T-cell (primary cell): ENCODE results near the gene KLF1. TPM values are rescaled to one million over a fixed set of nuclear protein-coding genes. Genes with fewer than 3 reads are reported as not detected.
"Not testable (repeated sequence)": the region's sequence is repeated elsewhere in the genome, so short reads cannot be mapped to it uniquely, and the experiment has no call there.

ENCODE experiments used
- ATAC-seq, 4 experiments: fragments of 200-7000 bp in 3 of 4; fragments of 150-1000 bp in 1 of 4; cut with Tn5 transposase; replicated peaks in 1 of 4; 1 replicate in 3 of 4; 2 replicates in 1 of 4; pipeline ENCODE4 v1.10.0; 2021; ENCODE audit warnings: moderate library complexity in 3 of 4, mild to moderate bottlenecking in 2 of 4, moderate number of reproducible peaks in 1 of 4
- CTCF ChIA-PET, 2 donors: fragments of 300-600 bp; sonication (Branson Sonifier 250); formaldehyde crosslinking; loops; one replicate each; lab custom pipeline; 2022; ENCODE audit warnings: antibody characterized with exemption in 2 of 2; lab: Charles Lee
- POLR2A ChIA-PET, 2 donors: fragments of 300-600 bp; sonication (Branson Sonifier 250); formaldehyde crosslinking; loops; one replicate each; lab custom pipeline; 2022; ENCODE audit warnings: antibody characterized with exemption in 2 of 2; lab: Charles Lee
- DNase-seq, 35 experiments: peaks; one replicate each; pipeline versions ENCODE4 v3.0.0 to v3.0.0-alpha.2; 2013 to 2023
- H3K27ac ChIP-seq: one replicate; pipeline ENCODE4 v1.5.1; 2013; ENCODE audit warnings: low read length
- H3K27me3 ChIP-seq, 2 experiments: replicated peaks in 1 of 2; 1 replicate in 1 of 2; 2 replicates in 1 of 2; pipeline versions ENCODE4 v1.6.1 to v1.7.0; 2013; ENCODE audit warnings: low read length in 1 of 2, mixed read lengths in 1 of 2; ENCODE audit not compliant: control insufficient read depth in 2 of 2, insufficient read depth in 2 of 2; ENCODE audit errors: extremely low read depth in 1 of 2
- H3K36me3 ChIP-seq, 2 donors: 1 replicate in 1 of 2; 2 replicates in 1 of 2; pipeline versions ENCODE4 v1.6.1 to v1.7.0; 2013; ENCODE audit warnings: low read length in 1 of 2; ENCODE audit not compliant: control insufficient read depth in 2 of 2, insufficient read depth in 1 of 2; ENCODE audit errors: extremely low read depth in 1 of 2
- H3K4me1 ChIP-seq, 2 experiments: 1 replicate in 1 of 2; 2 replicates in 1 of 2; pipeline versions ENCODE4 v1.6.1 to v1.7.0; 2013; ENCODE audit warnings: low read length in 2 of 2, mixed read lengths in 1 of 2; ENCODE audit not compliant: insufficient read depth in 2 of 2, control insufficient read depth in 1 of 2; ENCODE audit errors: extremely low read depth in 1 of 2
- H3K4me3 ChIP-seq, 2 donors: 1 replicate in 1 of 2; 2 replicates in 1 of 2; pipeline versions ENCODE4 v1.5.1 to v1.7.0; 2013; ENCODE audit warnings: mild to moderate bottlenecking in 2 of 2, low read length in 1 of 2, moderate library complexity in 1 of 2; ENCODE audit not compliant: control insufficient read depth in 1 of 2; ENCODE audit errors: extremely low read depth in 1 of 2
- H3K9me3 ChIP-seq: 2 replicates; pipeline ENCODE4 v1.7.0; 2013
- H3K27ac Mint-ChIP-seq, 2 donors: one replicate each; pipeline ENCODE4 v1.8.0; 2020 to 2021; ENCODE audit warnings: mild to moderate bottlenecking in 2 of 2, mixed read lengths in 2 of 2
- H3K27me3 Mint-ChIP-seq, 2 donors: one replicate each; pipeline ENCODE4 v1.8.0; 2021 to 2022; ENCODE audit warnings: mixed read lengths in 2 of 2
- H3K36me3 Mint-ChIP-seq: one replicate; pipeline ENCODE4 v1.8.0; 2021; ENCODE audit warnings: mixed read lengths
- H3K4me1 Mint-ChIP-seq, 3 donors: one replicate each; pipeline ENCODE4 v1.8.0; 2020 to 2022; ENCODE audit warnings: mixed read lengths in 3 of 3, mild to moderate bottlenecking in 1 of 3
- H3K4me3 Mint-ChIP-seq, 3 donors: one replicate each; pipeline ENCODE4 v1.8.0; 2020 to 2022; ENCODE audit warnings: mild to moderate bottlenecking in 3 of 3, mixed read lengths in 3 of 3, moderate library complexity in 3 of 3
- H3K9me3 Mint-ChIP-seq, 3 donors: one replicate each; pipeline ENCODE4 v1.8.0; 2020 to 2022; ENCODE audit warnings: mixed read lengths in 3 of 3
- WGBS: methylation state at CpG from one replicate; pipeline ENCODE4 v1.1.5; 2013; ENCODE audit warnings: missing lambda C conversion rate; ENCODE audit not compliant: insufficient coverage; 5-methylcytosine and 5-hydroxymethylcytosine counted together
- total RNA-seq, 35 experiments: library from RNA in 6 of 35; stranded (reverse) in 6 of 35; fragments of 120-200 nt in 1 of 35; gene quantifications; one replicate each; pipeline versions ENCODE4 v1.2.1 to v1.2.4 and lab custom pipeline; 2013 to 2026

Gene KLF1
- total RNA-seq, 5 donors from 2014 or later (not counting 1 experiment from before 2014, with no cell fraction given) = 0.36 to 0.67 (median 0.38) TPM; not detected in 2

GRCh38 chr19:12858041-12858928, 28.7 kb downstream of the KLF1 start:
- no peaks in the 10 kb centered on the region for H3K4me1 ChIP-seq
- peaks cover 3% of the 10 kb centered on the region for H3K9me3 ChIP-seq
- Mint-ChIP-seq H3K36me3 (no peaks in the 10 kb centered on the region), H3K27ac (no peak overlapping the region), H3K4me3 (no peak overlapping the region), H3K27me3 (peaks cover 0 to 5% of the 10 kb centered on the region in 2 donors), H3K9me3 (peaks cover 0 to 3% (median 3%) of the 10 kb centered on the region in 3 donors), H3K4me1 (no peaks in the 10 kb centered on the region)
- no peaks in the 10 kb centered on the region for H3K36me3 ChIP-seq
- WGBS = 98% methylated on average over 28 of the region's 35 CpGs
- H3K27me3 ChIP-seq = peaks cover 2 to 24% of the 10 kb centered on the region in 2 experiments
- ChIA-PET CTCF (interaction anchor here in 1 of 2 donors (1.3 kb wide), 1 partner anchor 10 kb away, joined by 4 read pairs; no protein-coding TSS in a partner anchor), POLR2A (interaction anchor here in 1 of 2 donors (0.6 kb wide), 1 partner anchor 135 kb away, joined by 7 read pairs; no protein-coding TSS in a partner anchor)
- ATAC-seq = no peak
- H3K27ac ChIP-seq = no peak overlapping the region
- DNase-seq = no peak
- H3K4me3 ChIP-seq = no peak overlapping the region

GRCh38 chr19:12856653-12857052, 30.3 kb downstream of the KLF1 start:
- H3K27me3 Mint-ChIP-seq = peaks cover 0 to 5% of the 10 kb centered on the region in 2 donors

DNA sequence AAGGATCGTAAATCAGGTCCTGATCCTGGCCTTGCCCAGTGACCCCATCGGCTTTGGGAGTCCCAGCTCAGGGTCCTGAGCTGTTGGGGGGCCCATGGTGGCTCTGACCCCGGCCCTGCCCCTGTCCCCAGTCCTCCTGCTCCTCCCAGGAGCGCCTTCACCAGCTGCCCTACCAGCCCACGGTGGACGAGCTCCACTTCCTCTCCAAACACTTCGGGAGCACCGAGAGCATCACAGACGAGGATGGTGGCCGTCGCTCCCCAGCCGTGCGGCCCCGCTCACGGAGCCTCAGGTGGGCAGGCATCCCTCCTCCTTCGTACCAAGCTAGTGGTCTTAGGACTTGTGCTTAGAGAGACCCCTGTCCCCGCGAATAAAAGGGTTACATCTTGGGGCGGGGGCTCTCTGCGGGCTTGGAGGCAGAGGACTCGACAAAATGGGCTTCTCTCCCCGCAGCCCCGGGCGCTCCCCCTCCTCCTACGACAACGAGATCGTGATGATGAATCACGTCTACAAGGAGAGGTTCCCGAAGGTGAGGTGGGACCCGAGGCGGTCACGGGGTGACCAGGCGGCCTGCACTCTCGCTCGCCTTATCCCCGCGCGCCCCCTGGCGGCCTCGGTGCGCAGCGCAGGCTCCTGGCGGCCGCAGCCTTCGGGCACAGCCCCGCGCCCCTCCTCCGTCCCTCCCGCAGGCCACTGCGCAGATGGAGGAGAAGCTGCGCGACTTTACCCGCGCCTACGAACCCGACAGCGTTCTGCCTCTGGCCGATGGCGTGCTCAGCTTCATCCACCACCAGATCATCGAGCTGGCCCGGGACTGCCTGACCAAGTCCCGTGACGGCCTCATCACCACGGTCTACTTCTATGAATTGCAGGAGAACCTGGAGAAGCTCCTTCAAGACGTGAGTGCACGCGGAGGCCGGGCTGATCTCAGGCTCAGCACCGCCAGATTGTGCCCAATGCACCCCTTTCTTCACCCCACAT, 39.6 kb downstream of the KLF1 start:
- CTCF ChIA-PET = interaction anchor here (0.5 to 1.2 kb wide), 18 partner anchors 10 to 1597 kb away, joined by 3 to 7 read pairs (median 4); partner anchors contain the start of gene RNASEH2A (in 1 of the 2)

More at GRCh38 chr19:12856653-12857052, 30.3 kb downstream of the KLF1 start:
- H3K36me3 ChIP-seq = no peaks in the 10 kb centered on the region
- ChIA-PET CTCF (no interaction called here), POLR2A (no interaction called here)
- H3K9me3 ChIP-seq = peaks cover 3% of the 10 kb centered on the region
- H3K4me3 ChIP-seq = no peak overlapping the region
- Mint-ChIP-seq H3K4me3 (no peak overlapping the region), H3K27ac (no peak overlapping the region), H3K36me3 (no peaks in the 10 kb centered on the region), H3K9me3 (peaks cover 0 to 3% (median 3%) of the 10 kb centered on the region in 3 donors), H3K4me1 (no peaks in the 10 kb centered on the region)
- WGBS = no CpG with 5 or more reads among the region's 1 CpG
- no peak overlapping the region for H3K27ac ChIP-seq
- no peak for DNase-seq
- no peak for ATAC-seq
- H3K27me3 ChIP-seq = peaks cover 0 to 27% of the 10 kb centered on the region in 2 experiments
- H3K4me1 ChIP-seq = no peaks in the 10 kb centered on the region

GRCh38 chr19:12846613-12847012, 40.4 kb downstream of the KLF1 start:
- not testable (repeated sequence) for H3K4me1 Mint-ChIP-seq, H3K36me3 ChIP-seq, DNase-seq, H3K4me3 Mint-ChIP-seq, H3K27ac Mint-ChIP-seq, H3K9me3 Mint-ChIP-seq, H3K4me3 ChIP-seq, ATAC-seq, H3K9me3 ChIP-seq, H3K36me3 Mint-ChIP-seq, H3K27ac ChIP-seq
- Histone ChIP-seq H3K4me1 (peaks cover 0 to 13% of the 10 kb centered on the region in 2 experiments), H3K27me3 (peaks cover 11 to 61% of the 10 kb centered on the region in 2 experiments)
- CTCF ChIA-PET = interaction anchor here (0.6 to 1.2 kb wide), 11 partner anchors 22 to 282 kb away, joined by 3 to 7 read pairs (median 5); partner anchors contain the start of gene RNASEH2A (in 1 of the 2)
- peaks cover 30 to 44% of the 10 kb centered on the region in 2 donors for H3K27me3 Mint-ChIP-seq
- 29% methylated on average over 1 of the region's 7 CpGs for WGBS
- POLR2A ChIA-PET = interaction anchor here in 1 of 2 donors (0.6 kb wide), 1 partner anchor 54 kb away, joined by 5 read pairs; no protein-coding TSS in a partner anchor

More for the DNA sequence above, 39.6 kb downstream of the KLF1 start:
- peak; percentile 93 to 97 (median 96) for ATAC-seq
- peak overlapping the region; percentile 11 to 15 for H3K4me3 ChIP-seq
- Mint-ChIP-seq H3K27ac (no peak overlapping the region), H3K9me3 (no peaks in the 10 kb centered on the region), H3K27me3 (peaks cover 24 to 37% of the 10 kb centered on the region in 2 donors), H3K36me3 (no peaks in the 10 kb centered on the region), H3K4me3 (peak overlapping the region; percentile 17 to 45 (median 36)), H3K4me1 (peaks cover 0 to 8% (median 6%) of the 10 kb centered on the region in 3 donors)
- H3K9me3 ChIP-seq = no peaks in the 10 kb centered on the region
- H3K27me3 ChIP-seq = peaks cover 5 to 57% of the 10 kb centered on the region in 2 experiments
- 9% methylated on average over 57 of the region's 69 CpGs for WGBS
- peak; percentile 32 to 86 (median 66) for DNase-seq
- no peaks in the 10 kb centered on the region for H3K36me3 ChIP-seq
- H3K27ac ChIP-seq = no peak overlapping the region
- peaks cover 0 to 11% of the 10 kb centered on the region in 2 experiments for H3K4me1 ChIP-seq
- POLR2A ChIA-PET = interaction anchor here (0.6 kb wide), 4 partner anchors 25 to 55 kb away, joined by 3 to 8 read pairs (median 4); no protein-coding TSS in a partner anchor

DNA sequence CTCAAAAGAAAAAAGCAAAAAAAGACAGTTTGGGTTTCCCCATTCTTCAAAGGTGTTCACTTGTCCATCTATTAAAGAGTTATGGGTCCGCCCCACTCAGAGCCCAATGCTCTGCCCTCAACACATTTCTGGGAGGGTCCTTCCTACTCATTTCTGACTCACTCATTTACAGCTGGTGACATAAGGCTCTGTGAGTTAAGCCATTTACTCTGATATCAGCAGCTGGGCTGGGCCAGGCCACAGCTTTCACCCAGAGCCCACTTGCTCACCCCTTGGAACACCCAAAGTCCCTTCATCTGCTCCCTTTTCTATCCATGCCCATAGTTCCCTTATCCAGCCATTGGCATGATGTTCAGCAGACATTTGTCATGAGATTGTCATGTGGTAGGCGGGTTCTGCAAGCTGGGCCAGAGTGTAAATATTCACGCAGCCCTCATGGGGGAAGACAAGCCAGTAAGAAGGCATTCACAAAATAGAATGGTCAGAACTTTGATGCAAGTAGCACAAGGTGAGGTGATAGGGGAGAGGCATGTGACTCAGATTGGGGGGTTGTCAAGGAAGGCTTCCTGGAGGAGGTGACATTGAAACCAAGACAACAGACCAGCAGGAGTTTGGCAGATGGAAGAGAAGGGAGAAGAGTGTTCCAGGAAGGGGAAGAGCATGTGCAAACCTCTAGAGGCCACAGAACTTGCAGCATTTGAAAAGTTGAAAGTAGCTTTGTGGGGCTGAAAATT, 42.8 kb downstream of the KLF1 start:
- Mint-ChIP-seq H3K36me3 (no peaks in the 10 kb centered on the region), H3K9me3 (no peaks in the 10 kb centered on the region), H3K27me3 (peaks cover 52 to 67% of the 10 kb centered on the region in 2 donors), H3K4me3 (no peak overlapping the region), H3K4me1 (peaks cover 12 to 30% (median 25%) of the 10 kb centered on the region in 3 donors), H3K27ac (no peak overlapping the region)
- H3K27ac ChIP-seq = no peak overlapping the region
- H3K4me3 ChIP-seq = no peak overlapping the region
- ChIA-PET CTCF (no interaction called here), POLR2A (no interaction called here)
- no peak for ATAC-seq
- peaks cover 0 to 27% of the 10 kb centered on the region in 2 experiments for H3K4me1 ChIP-seq
- peaks cover 19 to 81% of the 10 kb centered on the region in 2 experiments for H3K27me3 ChIP-seq
- H3K36me3 ChIP-seq = no peaks in the 10 kb centered on the region
- H3K9me3 ChIP-seq = no peaks in the 10 kb centered on the region
- WGBS = 89% methylated on average over 3 of the region's 3 CpGs
- no peak for DNase-seq
